Naive thymus-derived CD4-positive, alpha-beta T cell (primary cell): Measurements from ENCODE around the gene IL1RL2. TPM values are rescaled to one million over a fixed set of nuclear protein-coding genes. Genes with fewer than 3 reads are reported as not detected.

Experiments
- ATAC-seq: fragments of 150-1000 bp; cut with Tn5 transposase; 2 replicates; pipeline ENCODE4 v1.10.0; 2021; ENCODE audit warnings: mild to moderate bottlenecking, moderate library complexity
- CTCF ChIA-PET: fragments of 350-600 bp; sonication (Branson Sonifier 250); formaldehyde crosslinking; loops from one replicate; lab custom pipeline; 2021; ENCODE audit warnings: antibody characterized with exemption; lab: Charles Lee
- POLR2A ChIA-PET: fragments of 350-600 bp; sonication (Branson Sonifier 250); formaldehyde crosslinking; loops from one replicate; lab custom pipeline; 2021; ENCODE audit warnings: antibody characterized with exemption, inconsistent platforms; lab: Charles Lee
- DNase-seq, 9 donors: peaks; one replicate each; pipeline versions ENCODE4 v3.0.0 to v3.0.0-alpha.2; 2020 to 2022; ENCODE audit warnings: mixed read lengths in 1 of 9
- H3K27ac ChIP-seq: one replicate; pipeline ENCODE4 v1.7.0; 2013; ENCODE audit warnings: mild to moderate bottlenecking, low read depth, low read length, moderate library complexity
- H3K27me3 ChIP-seq, 2 donors: one replicate each; pipeline ENCODE4 v1.7.0; 2013; ENCODE audit warnings: low read length in 2 of 2, mild to moderate bottlenecking in 2 of 2, moderate library complexity in 2 of 2; ENCODE audit not compliant: control insufficient read depth in 2 of 2, insufficient read depth in 2 of 2
- H3K36me3 ChIP-seq, 3 experiments: 1 replicate in 2 of 3; 2 replicates in 1 of 3; pipeline ENCODE4 v1.7.0; 2013; ENCODE audit warnings: low read length in 3 of 3, mild to moderate bottlenecking in 3 of 3, moderate library complexity in 1 of 3; ENCODE audit not compliant: insufficient read depth in 3 of 3, control insufficient read depth in 2 of 3
- H3K4me1 ChIP-seq, 2 donors: one replicate each; pipeline ENCODE4 v1.7.0; 2013; ENCODE audit warnings: low read length in 2 of 2, mild to moderate bottlenecking in 2 of 2, moderate library complexity in 1 of 2; ENCODE audit not compliant: control insufficient read depth in 2 of 2, insufficient read depth in 2 of 2
- H3K4me3 ChIP-seq: 2 replicates; pipeline ENCODE4 v1.7.0; 2013; ENCODE audit warnings: mild to moderate bottlenecking, low read length
- H3K9me3 ChIP-seq, 3 experiments: 1 replicate in 2 of 3; 2 replicates in 1 of 3; pipeline ENCODE4 v1.7.0; 2013; ENCODE audit warnings: low read length in 3 of 3; ENCODE audit not compliant: control insufficient read depth in 2 of 3
- H3K27ac Mint-ChIP-seq, 9 donors: one replicate each; pipeline ENCODE4 v1.8.0; 2020 to 2022; ENCODE audit warnings: mixed read lengths in 9 of 9, mild to moderate bottlenecking in 8 of 9, moderate library complexity in 5 of 9, inconsistent platforms in 2 of 9
- H3K27me3 Mint-ChIP-seq, 5 donors: one replicate each; pipeline ENCODE4 v1.8.0; 2021 to 2022; ENCODE audit warnings: mixed read lengths in 5 of 5, mild to moderate bottlenecking in 1 of 5
- H3K36me3 Mint-ChIP-seq, 5 donors: one replicate each; pipeline ENCODE4 v1.8.0; 2020 to 2022; ENCODE audit warnings: mixed read lengths in 5 of 5, mild to moderate bottlenecking in 3 of 5, inconsistent platforms in 1 of 5
- H3K4me1 Mint-ChIP-seq, 7 donors: one replicate each; pipeline ENCODE4 v1.8.0; 2020 to 2022; ENCODE audit warnings: mixed read lengths in 7 of 7, mild to moderate bottlenecking in 3 of 7, inconsistent platforms in 1 of 7
- H3K4me3 Mint-ChIP-seq, 10 donors: one replicate each; pipeline ENCODE4 v1.8.0; 2020 to 2022; ENCODE audit warnings: mild to moderate bottlenecking in 10 of 10, mixed read lengths in 10 of 10, moderate library complexity in 6 of 10, inconsistent platforms in 2 of 10
- H3K9me3 Mint-ChIP-seq, 11 donors: one replicate each; pipeline ENCODE4 v1.8.0; 2020 to 2022; ENCODE audit warnings: mixed read lengths in 11 of 11, mild to moderate bottlenecking in 4 of 11, inconsistent platforms in 1 of 11, moderate library complexity in 1 of 11
- intact Hi-C, 2 donors: fragments of 100-400 bp; cut with micrococcal nuclease; formaldehyde crosslinking; loops; one replicate each; pipeline ENCODE4 v1.15.1; 2023
- polyA plus RNA-seq, 2 donors: library from polyadenylated mRNA; unstranded; fragments of 300-500 nt; fragmentation: Illumina TruSeq; gene quantifications; one replicate each; pipeline ENCODE4 v1.2.3, GENCODE V29; 2021
- total RNA-seq, 6 experiments: library from RNA in 5 of 6; stranded (reverse) in 5 of 6; gene quantifications; 1 replicate in 5 of 6; 2 replicates in 1 of 6; pipeline ENCODE4 v1.2.3 and lab custom pipeline; 2021 to 2026

IL1RL2 gene
- total and polyA plus RNA-seq, 7 experiments from 2014 or later = 0.15 to 0.21 TPM; not detected in 5

DNA sequence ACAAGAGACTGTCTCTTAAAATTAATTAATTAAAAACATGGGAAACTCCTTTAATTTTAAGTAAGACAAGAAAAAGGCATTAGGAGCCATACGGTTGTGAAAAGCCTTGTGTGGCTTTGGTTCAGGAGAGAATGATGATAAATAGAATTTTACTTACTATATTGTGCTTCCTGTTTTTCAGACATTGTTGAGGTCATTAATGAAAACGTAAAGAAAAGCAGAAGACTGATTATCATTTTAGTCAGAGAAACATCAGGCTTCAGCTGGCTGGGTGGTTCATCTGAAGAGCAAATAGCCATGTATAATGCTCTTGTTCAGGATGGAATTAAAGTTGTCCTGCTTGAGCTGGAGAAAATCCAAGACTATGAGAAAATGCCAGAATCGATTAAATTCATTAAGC lies 10.7 kb upstream of the IL1RL2 start:
- DNase-seq (no peak), ATAC-seq (no peak)
- Mint-ChIP-seq H3K27ac (no peak overlapping the region), H3K27me3 (peaks cover 0 to 8% (median 3%) of the 10 kb centered on the region in 5 donors), H3K9me3 (no peaks in the 10 kb centered on the region), H3K4me1 (peaks cover 4 to 11% (median 10%) of the 10 kb centered on the region in 7 donors), H3K36me3 (no peaks in the 10 kb centered on the region), H3K4me3 (no peak overlapping the region)
- H3K27me3 ChIP-seq = no peaks in the 10 kb centered on the region
- H3K4me3 ChIP-seq = no peak overlapping the region
- ChIA-PET CTCF (no interaction called here), POLR2A (no interaction called here)
- H3K4me1 ChIP-seq = no peaks in the 10 kb centered on the region
- H3K27ac ChIP-seq = no peak overlapping the region
- no peaks in the 10 kb centered on the region for H3K9me3 ChIP-seq
- H3K36me3 ChIP-seq = no peaks in the 10 kb centered on the region
- intact Hi-C loops = no loop called here

DNA sequence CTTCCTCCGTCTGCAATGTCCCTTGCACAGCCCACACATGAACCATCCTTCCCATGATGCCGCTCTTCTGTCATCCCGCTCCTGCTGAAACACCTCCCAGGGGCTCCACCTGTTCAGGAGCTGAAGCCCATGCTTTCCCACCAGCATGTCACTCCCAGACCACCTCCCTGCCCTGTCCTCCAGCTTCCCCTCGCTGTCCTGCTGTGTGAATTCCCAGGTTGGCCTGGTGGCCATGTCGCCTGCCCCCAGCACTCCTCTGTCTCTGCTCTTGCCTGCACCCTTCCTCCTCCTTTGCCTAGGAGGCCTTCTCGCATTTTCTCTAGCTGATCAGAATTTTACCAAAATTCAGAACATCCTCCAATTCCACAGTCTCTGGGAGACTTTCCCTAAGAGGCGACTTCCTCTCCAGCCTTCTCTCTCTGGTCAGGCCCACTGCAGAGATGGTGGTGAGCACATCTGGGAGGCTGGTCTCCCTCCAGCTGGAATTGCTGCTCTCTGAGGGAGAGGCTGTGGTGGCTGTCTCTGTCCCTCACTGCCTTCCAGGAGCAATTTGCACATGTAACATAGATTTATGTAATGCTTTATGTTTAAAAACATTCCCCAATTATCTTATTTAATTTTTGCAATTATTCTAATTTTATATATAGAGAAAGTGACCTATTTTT lies 8.9 kb upstream of the IL1RL2 start:
- Histone ChIP-seq H3K9me3 (no peaks in the 10 kb centered on the region), H3K4me1 (no peaks in the 10 kb centered on the region), H3K4me3 (no peak overlapping the region), H3K36me3 (no peaks in the 10 kb centered on the region), H3K27ac (no peak overlapping the region), H3K27me3 (no peaks in the 10 kb centered on the region)
- DNase-seq (no peak), ATAC-seq (no peak)
- intact Hi-C loops = no loop called here
- peaks cover 0 to 2% (median 1%) of the 10 kb centered on the region in 7 donors for H3K4me1 Mint-ChIP-seq
- no peaks in the 10 kb centered on the region for H3K9me3 Mint-ChIP-seq
- H3K27me3 Mint-ChIP-seq = peaks cover 0 to 16% (median 8%) of the 10 kb centered on the region in 5 donors
- POLR2A ChIA-PET = no interaction called here
- H3K4me3 Mint-ChIP-seq = no peak overlapping the region
- H3K27ac Mint-ChIP-seq = no peak overlapping the region
- CTCF ChIA-PET = no interaction called here
- H3K36me3 Mint-ChIP-seq = no peaks in the 10 kb centered on the region

GRCh38 chr2:102179061-102179460 lies 7.8 kb upstream of the IL1RL2 start:
- Mint-ChIP-seq H3K9me3 (no peaks in the 10 kb centered on the region), H3K27ac (no peak overlapping the region), H3K4me1 (no peaks in the 10 kb centered on the region), H3K4me3 (no peak overlapping the region), H3K36me3 (no peaks in the 10 kb centered on the region), H3K27me3 (peaks cover 0 to 16% (median 6%) of the 10 kb centered on the region in 5 donors)
- H3K4me1 ChIP-seq = no peaks in the 10 kb centered on the region
- H3K4me3 ChIP-seq = no peak overlapping the region
- DNase-seq = no peak
- no peaks in the 10 kb centered on the region for H3K27me3 ChIP-seq
- ChIA-PET CTCF (no interaction called here), POLR2A (no interaction called here)
- no peak overlapping the region for H3K27ac ChIP-seq
- intact Hi-C loops = no loop called here
- no peak for ATAC-seq
- H3K36me3 ChIP-seq = no peaks in the 10 kb centered on the region
- H3K9me3 ChIP-seq = no peaks in the 10 kb centered on the region

GRCh38 chr2:102179788-102180686 lies 6.8 kb upstream of the IL1RL2 start:
- Mint-ChIP-seq H3K4me3 (no peak overlapping the region), H3K36me3 (no peaks in the 10 kb centered on the region), H3K4me1 (peaks cover 0 to 6% (median 0%) of the 10 kb centered on the region in 7 donors), H3K27me3 (peaks cover 0 to 16% (median 5%) of the 10 kb centered on the region in 5 donors), H3K9me3 (no peaks in the 10 kb centered on the region), H3K27ac (no peak overlapping the region)
- CTCF ChIA-PET = no interaction called here
- POLR2A ChIA-PET = no interaction called here
- Histone ChIP-seq H3K4me1 (no peaks in the 10 kb centered on the region), H3K4me3 (no peak overlapping the region), H3K27ac (no peak overlapping the region), H3K9me3 (no peaks in the 10 kb centered on the region), H3K36me3 (no peaks in the 10 kb centered on the region), H3K27me3 (no peaks in the 10 kb centered on the region)
- DNase-seq = no peak
- no peak for ATAC-seq
- intact Hi-C loops = no loop called here

DNA sequence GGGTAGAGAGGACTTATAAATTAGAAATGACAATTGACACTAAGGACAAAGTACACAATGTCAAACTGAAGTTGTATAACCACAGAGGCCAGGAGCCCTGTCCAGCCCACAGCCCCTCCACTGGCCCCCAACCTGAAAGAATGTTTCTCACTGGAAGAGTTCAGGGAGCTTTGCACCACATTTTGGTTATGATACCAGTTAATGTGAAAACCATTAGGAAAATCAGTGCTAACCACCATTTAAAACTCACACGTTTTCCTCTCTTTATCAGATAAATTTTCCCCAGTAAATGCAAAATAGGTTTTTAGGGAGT lies 6.2 kb upstream of the IL1RL2 start:
- Mint-ChIP-seq H3K27ac (no peak overlapping the region), H3K36me3 (no peaks in the 10 kb centered on the region), H3K9me3 (no peaks in the 10 kb centered on the region), H3K27me3 (peaks cover 0 to 16% (median 5%) of the 10 kb centered on the region in 5 donors), H3K4me3 (no peak overlapping the region), H3K4me1 (peaks cover 0 to 12% (median 4%) of the 10 kb centered on the region in 7 donors)
- Histone ChIP-seq H3K27ac (no peak overlapping the region), H3K9me3 (no peaks in the 10 kb centered on the region), H3K4me3 (no peak overlapping the region), H3K27me3 (no peaks in the 10 kb centered on the region), H3K4me1 (no peaks in the 10 kb centered on the region), H3K36me3 (no peaks in the 10 kb centered on the region)
- no peak for ATAC-seq
- ChIA-PET POLR2A (no interaction called here), CTCF (no interaction called here)
- intact Hi-C loops = no loop called here
- no peak for DNase-seq

- H3K4me1 ChIP-seq = no peaks in the 10 kb centered on the region
- H3K9me3 Mint-ChIP-seq = no peaks in the 10 kb centered on the region
- H3K4me3 ChIP-seq = no peak overlapping the region
- no peaks in the 10 kb centered on the region for H3K36me3 ChIP-seq
- H3K9me3 ChIP-seq = no peaks in the 10 kb centered on the region
- H3K4me1 Mint-ChIP-seq = peaks cover 0 to 13% (median 4%) of the 10 kb centered on the region in 7 donors
- ChIA-PET CTCF (no interaction called here), POLR2A (no interaction called here)
- ATAC-seq (no peak), DNase-seq (no peak)
- H3K27ac ChIP-seq = no peak overlapping the region
- no peaks in the 10 kb centered on the region for H3K27me3 ChIP-seq
- H3K27ac Mint-ChIP-seq = peak overlapping the region in 1 of 9 donors; percentile 48
- H3K27me3 Mint-ChIP-seq = peaks cover 0 to 19% (median 5%) of the 10 kb centered on the region in 5 donors
- intact Hi-C loops = no loop called here
- no peak overlapping the region for H3K4me3 Mint-ChIP-seq
- no peaks in the 10 kb centered on the region for H3K36me3 Mint-ChIP-seq
Observed at GRCh38 chr2:102181376-102181775, 5.4 kb upstream of the IL1RL2 start.
